ENCODE measurements around the gene VWA8. TPM values are rescaled to one million over a fixed set of nuclear protein-coding genes. Genes with fewer than 3 reads are reported as not detected.

VWA8 gene
- total RNA-seq, 1 experiment from 2014 or later: 21.4 TPM

DNA sequence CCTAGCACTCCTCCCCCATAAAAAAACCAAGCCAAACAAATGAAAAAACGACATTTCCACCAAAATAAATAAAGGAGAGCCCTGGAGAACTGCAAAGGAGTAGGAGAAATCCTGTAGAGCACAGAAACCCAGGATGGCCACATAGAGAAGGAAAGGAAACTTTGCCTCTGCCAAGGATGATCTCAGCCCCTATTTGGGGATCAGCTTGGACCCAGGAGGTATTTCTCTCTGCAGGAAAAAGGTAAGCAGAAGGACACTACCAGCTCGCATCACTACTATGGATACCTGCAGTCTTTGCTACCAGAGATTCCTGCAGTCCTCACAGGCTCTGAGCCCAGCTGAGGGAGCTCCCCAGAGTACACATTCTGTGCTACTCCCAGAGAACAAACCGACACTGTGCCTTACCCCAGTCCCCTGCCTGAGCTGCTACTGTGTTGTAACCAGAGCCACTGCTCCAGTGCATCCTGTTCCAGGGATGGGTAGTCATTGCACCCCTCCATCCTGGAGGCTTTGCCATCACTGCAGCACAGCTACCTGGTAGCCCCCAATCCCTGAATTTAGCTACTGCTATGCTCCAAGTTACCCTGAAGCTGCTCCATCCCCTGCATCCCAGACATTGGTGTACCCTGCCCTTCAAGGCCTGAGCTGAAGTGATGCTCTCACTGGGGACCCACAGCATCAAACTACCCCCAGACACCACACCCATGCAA, 41.7 kb downstream of the VWA8 start:
- no TSS peak for BruUV-seq (replicated peaks)
- ChIA-PET POLR2A (interaction anchor here (1.0 to 1.3 kb wide), 2 partner anchors 13 to 123 kb away, joined by 5 read pairs; no protein-coding TSS in a partner anchor), CTCF (interaction anchor here (0.9 to 2.1 kb wide), 3 partner anchors 12 to 23 kb away, joined by 3 to 11 read pairs (median 4); no protein-coding TSS in a partner anchor)
- no peaks in the 10 kb centered on the region for H3K27me3 Mint-ChIP-seq (ENCODE audit: insufficient read depth, unreplicated experiment)
- H3K4me3 Mint-ChIP-seq (ENCODE audit: unreplicated experiment): no peak overlapping the region
- no peak overlapping the region for H3K27ac Mint-ChIP-seq (ENCODE audit: low read depth, unreplicated experiment)
- H3K9me3 Mint-ChIP-seq (ENCODE audit: unreplicated experiment): peaks cover 3% of the 10 kb centered on the region
- intact Hi-C loops (cut with micrococcal nuclease): no loop called here
- no peak for DNase-seq (ENCODE audit: unreplicated experiment)
- TF ChIP-seq CTCF (IDR thresholded peaks at IDR 0.05; ENCODE audit: unreplicated experiment): no peak
- H3K36me3 Mint-ChIP-seq (ENCODE audit: insufficient read depth, unreplicated experiment): no peaks in the 10 kb centered on the region
- H3K4me1 Mint-ChIP-seq (ENCODE audit: insufficient read depth, unreplicated experiment): peaks cover 17% of the 10 kb centered on the region

GRCh38 chr13:41917641-41918040, 43.3 kb downstream of the VWA8 start:
- ChIA-PET CTCF (interaction anchor here (0.5 to 2.1 kb wide), 3 partner anchors 24 to 862 kb away, joined by 3 to 11 read pairs (median 3); no protein-coding TSS in a partner anchor), POLR2A (interaction anchor here (0.7 to 0.8 kb wide), 2 partner anchors 14 to 131 kb away, joined by 3 to 4 read pairs; partner anchors contain the start of gene DGKH)
- Mint-ChIP-seq H3K27me3 (ENCODE audit: insufficient read depth, unreplicated experiment) (no peaks in the 10 kb centered on the region), H3K27ac (ENCODE audit: low read depth, unreplicated experiment) (no peak overlapping the region), H3K4me3 (ENCODE audit: unreplicated experiment) (no peak overlapping the region), H3K36me3 (ENCODE audit: insufficient read depth, unreplicated experiment) (no peaks in the 10 kb centered on the region), H3K4me1 (ENCODE audit: insufficient read depth, unreplicated experiment) (peaks cover 17% of the 10 kb centered on the region), H3K9me3 (ENCODE audit: unreplicated experiment) (no peaks in the 10 kb centered on the region)
- no peak for TF ChIP-seq CTCF (IDR thresholded peaks at IDR 0.05; ENCODE audit: unreplicated experiment)
- intact Hi-C loops (cut with micrococcal nuclease): no loop called here
- no TSS peak for BruUV-seq (replicated peaks)
- DNase-seq (ENCODE audit: unreplicated experiment): no peak

GRCh38 chr13:41916173-41916954, 44.5 kb downstream of the VWA8 start:
- Mint-ChIP-seq H3K4me3 (ENCODE audit: unreplicated experiment) (peak overlapping the region; percentile 41), H3K4me1 (ENCODE audit: insufficient read depth, unreplicated experiment) (peaks cover 17% of the 10 kb centered on the region), H3K9me3 (ENCODE audit: unreplicated experiment) (no peaks in the 10 kb centered on the region), H3K36me3 (ENCODE audit: insufficient read depth, unreplicated experiment) (no peaks in the 10 kb centered on the region), H3K27ac (ENCODE audit: low read depth, unreplicated experiment) (peak overlapping the region; percentile 90), H3K27me3 (ENCODE audit: insufficient read depth, unreplicated experiment) (no peaks in the 10 kb centered on the region)
- TF ChIP-seq CTCF (IDR thresholded peaks at IDR 0.05; ENCODE audit: unreplicated experiment): no peak
- BruUV-seq (replicated peaks): no TSS peak
- POLR2A ChIA-PET: interaction anchor here (0.6 to 2.8 kb wide), 12 partner anchors 9 to 355 kb away, joined by 3 to 23 read pairs (median 3); partner anchors contain the start of genes AKAP11, DGKH and VWA8
- CTCF ChIA-PET: interaction anchor here (0.6 to 1.6 kb wide), 5 partner anchors 10 to 666 kb away, joined by 3 to 5 read pairs (median 5); no protein-coding TSS in a partner anchor
- intact Hi-C loops (cut with micrococcal nuclease): no loop called here
- DNase-seq (ENCODE audit: unreplicated experiment): peak; percentile 75

- CTCF ChIA-PET: interaction anchor here (0.7 to 0.8 kb wide), 2 partner anchors 46 to 237 kb away, joined by 3 read pairs; partner anchors contain the start of gene VWA8
- peaks cover 13% of the 10 kb centered on the region for H3K4me1 Mint-ChIP-seq (ENCODE audit: insufficient read depth, unreplicated experiment)
- no peak overlapping the region for H3K4me3 Mint-ChIP-seq (ENCODE audit: unreplicated experiment)
- no TSS peak for BruUV-seq (replicated peaks)
- intact Hi-C loops (cut with micrococcal nuclease): no loop called here
- H3K27ac Mint-ChIP-seq (ENCODE audit: low read depth, unreplicated experiment): no peak overlapping the region
- no peak for TF ChIP-seq CTCF (IDR thresholded peaks at IDR 0.05; ENCODE audit: unreplicated experiment)
- DNase-seq (ENCODE audit: unreplicated experiment): peak; percentile 17
- no peaks in the 10 kb centered on the region for H3K9me3 Mint-ChIP-seq (ENCODE audit: unreplicated experiment)
- no peaks in the 10 kb centered on the region for H3K27me3 Mint-ChIP-seq (ENCODE audit: insufficient read depth, unreplicated experiment)
- POLR2A ChIA-PET: interaction anchor here (0.5 to 2.8 kb wide), 10 partner anchors 10 to 276 kb away, joined by 3 to 23 read pairs (median 6); partner anchors contain the start of genes DGKH and VWA8
- peaks cover 7% of the 10 kb centered on the region for H3K36me3 Mint-ChIP-seq (ENCODE audit: insufficient read depth, unreplicated experiment)
These were observed 45.8 kb downstream of the VWA8 start for GRCh38 chr13:41915081-41915480.

Data from MCF 10A (cell line).